ENCODE measurements around the gene CLDN34. TPM values are rescaled to one million over a fixed set of nuclear protein-coding genes. Genes with fewer than 3 reads are reported as not detected.

Gene CLDN34
- total and polyA plus RNA-seq, 2 experiments from 2014 or later: not detected

DNA sequence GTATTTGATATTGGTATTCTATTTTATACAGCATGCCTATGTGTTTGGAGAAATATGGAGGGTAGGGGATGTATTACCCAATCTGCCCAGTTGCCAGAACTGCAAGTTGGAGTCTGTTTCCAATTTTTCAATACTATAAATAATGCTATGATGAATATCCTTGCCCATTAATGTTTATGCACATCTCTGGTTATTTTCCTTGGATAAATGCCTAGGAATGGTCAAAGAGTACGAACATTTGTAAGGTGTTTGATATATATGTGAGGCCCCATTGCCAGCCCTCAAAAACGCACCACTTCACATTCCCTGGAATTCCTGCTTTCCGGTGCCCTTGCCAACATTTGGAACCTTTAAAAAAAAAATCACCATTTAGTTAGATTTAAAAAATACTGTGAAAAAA, 34.3 kb downstream of the CLDN34 start:
- Histone ChIP-seq H3K36me3 (ENCODE audit: insufficient read depth) (no peaks in the 10 kb centered on the region), H3K4me1 (ENCODE audit: insufficient read depth) (peaks cover 4% of the 10 kb centered on the region; the same call in 1 of the 2 replicates), H2AFZ (no peak overlapping the region), H4K20me1 (replicated peaks; ENCODE audit: insufficient read depth) (no peaks in the 10 kb centered on the region), H3F3A (replicated peaks; ENCODE audit: low read depth) (no peaks in the 10 kb centered on the region), H3K27ac (ENCODE audit: low read depth) (no peak overlapping the region), H3K9me2 (ENCODE audit: insufficient read depth) (no peaks in the 10 kb centered on the region), H3K4me2 (no peak overlapping the region), H3K4me3 (no peak overlapping the region), H3K79me2 (replicated peaks; ENCODE audit: insufficient read depth) (no peaks in the 10 kb centered on the region), H3K27me3 (ENCODE audit: insufficient read depth) (no peaks in the 10 kb centered on the region)
- DNase-seq (ENCODE audit: low spot score) (no peak), ATAC-seq (no peak)
- H3K4me3 Mint-ChIP-seq: no peak overlapping the region
- H3K36me3 Mint-ChIP-seq (ENCODE audit: low read depth): no peaks in the 10 kb centered on the region
- no peaks in the 10 kb centered on the region for H3K27me3 Mint-ChIP-seq (ENCODE audit: insufficient read depth, low read depth, poor library complexity)
- no peak overlapping the region for H3K27ac Mint-ChIP-seq
- no peak for TF ChIP-seq EZH2 (IDR thresholded peaks at IDR 0.05; ENCODE audit: low read depth, unreplicated experiment)
- TF ChIP-seq CTCF (conservative IDR thresholded peaks at IDR 0.05; ENCODE audit: low read depth in 2 of 2): no peak
- peaks cover 6% of the 10 kb centered on the region for H3K4me1 Mint-ChIP-seq
- no peaks in the 10 kb centered on the region; the same call in 2 of the 3 replicates for H3K9me3 Mint-ChIP-seq

GRCh38 chrX:10004832-10005475, 37.8 kb downstream of the CLDN34 start:
- no peaks in the 10 kb centered on the region for H3K36me3 Mint-ChIP-seq (ENCODE audit: low read depth)
- Histone ChIP-seq H3K4me2 (no peak overlapping the region), H3K27ac (ENCODE audit: low read depth) (no peak overlapping the region), H3K4me1 (ENCODE audit: insufficient read depth) (peaks cover 8% of the 10 kb centered on the region; the same call in 1 of the 2 replicates), H3K27me3 (ENCODE audit: insufficient read depth) (no peaks in the 10 kb centered on the region), H3F3A (replicated peaks; ENCODE audit: low read depth) (0 out of 2 replicates have a peak, but pooled peaks cover under 1% of the 10 kb centered on the region), H2AFZ (no peak overlapping the region), H3K9me2 (ENCODE audit: insufficient read depth) (no peaks in the 10 kb centered on the region), H3K79me2 (replicated peaks; ENCODE audit: insufficient read depth) (no peaks in the 10 kb centered on the region), H3K4me3 (no peak overlapping the region), H3K36me3 (ENCODE audit: insufficient read depth) (no peaks in the 10 kb centered on the region), H4K20me1 (replicated peaks; ENCODE audit: insufficient read depth) (no peaks in the 10 kb centered on the region)
- H3K4me1 Mint-ChIP-seq: peaks cover 10% of the 10 kb centered on the region
- ATAC-seq (no peak), DNase-seq (ENCODE audit: low spot score) (no peak)
- H3K4me3 Mint-ChIP-seq: no peak overlapping the region
- no peaks in the 10 kb centered on the region for H3K27me3 Mint-ChIP-seq (ENCODE audit: insufficient read depth, low read depth, poor library complexity)
- H3K27ac Mint-ChIP-seq: no peak overlapping the region; the same call in 1 of the 2 replicates
- peaks cover 4% of the 10 kb centered on the region; the same call in 2 of the 3 replicates for H3K9me3 Mint-ChIP-seq
- TF ChIP-seq, protein P1, sequence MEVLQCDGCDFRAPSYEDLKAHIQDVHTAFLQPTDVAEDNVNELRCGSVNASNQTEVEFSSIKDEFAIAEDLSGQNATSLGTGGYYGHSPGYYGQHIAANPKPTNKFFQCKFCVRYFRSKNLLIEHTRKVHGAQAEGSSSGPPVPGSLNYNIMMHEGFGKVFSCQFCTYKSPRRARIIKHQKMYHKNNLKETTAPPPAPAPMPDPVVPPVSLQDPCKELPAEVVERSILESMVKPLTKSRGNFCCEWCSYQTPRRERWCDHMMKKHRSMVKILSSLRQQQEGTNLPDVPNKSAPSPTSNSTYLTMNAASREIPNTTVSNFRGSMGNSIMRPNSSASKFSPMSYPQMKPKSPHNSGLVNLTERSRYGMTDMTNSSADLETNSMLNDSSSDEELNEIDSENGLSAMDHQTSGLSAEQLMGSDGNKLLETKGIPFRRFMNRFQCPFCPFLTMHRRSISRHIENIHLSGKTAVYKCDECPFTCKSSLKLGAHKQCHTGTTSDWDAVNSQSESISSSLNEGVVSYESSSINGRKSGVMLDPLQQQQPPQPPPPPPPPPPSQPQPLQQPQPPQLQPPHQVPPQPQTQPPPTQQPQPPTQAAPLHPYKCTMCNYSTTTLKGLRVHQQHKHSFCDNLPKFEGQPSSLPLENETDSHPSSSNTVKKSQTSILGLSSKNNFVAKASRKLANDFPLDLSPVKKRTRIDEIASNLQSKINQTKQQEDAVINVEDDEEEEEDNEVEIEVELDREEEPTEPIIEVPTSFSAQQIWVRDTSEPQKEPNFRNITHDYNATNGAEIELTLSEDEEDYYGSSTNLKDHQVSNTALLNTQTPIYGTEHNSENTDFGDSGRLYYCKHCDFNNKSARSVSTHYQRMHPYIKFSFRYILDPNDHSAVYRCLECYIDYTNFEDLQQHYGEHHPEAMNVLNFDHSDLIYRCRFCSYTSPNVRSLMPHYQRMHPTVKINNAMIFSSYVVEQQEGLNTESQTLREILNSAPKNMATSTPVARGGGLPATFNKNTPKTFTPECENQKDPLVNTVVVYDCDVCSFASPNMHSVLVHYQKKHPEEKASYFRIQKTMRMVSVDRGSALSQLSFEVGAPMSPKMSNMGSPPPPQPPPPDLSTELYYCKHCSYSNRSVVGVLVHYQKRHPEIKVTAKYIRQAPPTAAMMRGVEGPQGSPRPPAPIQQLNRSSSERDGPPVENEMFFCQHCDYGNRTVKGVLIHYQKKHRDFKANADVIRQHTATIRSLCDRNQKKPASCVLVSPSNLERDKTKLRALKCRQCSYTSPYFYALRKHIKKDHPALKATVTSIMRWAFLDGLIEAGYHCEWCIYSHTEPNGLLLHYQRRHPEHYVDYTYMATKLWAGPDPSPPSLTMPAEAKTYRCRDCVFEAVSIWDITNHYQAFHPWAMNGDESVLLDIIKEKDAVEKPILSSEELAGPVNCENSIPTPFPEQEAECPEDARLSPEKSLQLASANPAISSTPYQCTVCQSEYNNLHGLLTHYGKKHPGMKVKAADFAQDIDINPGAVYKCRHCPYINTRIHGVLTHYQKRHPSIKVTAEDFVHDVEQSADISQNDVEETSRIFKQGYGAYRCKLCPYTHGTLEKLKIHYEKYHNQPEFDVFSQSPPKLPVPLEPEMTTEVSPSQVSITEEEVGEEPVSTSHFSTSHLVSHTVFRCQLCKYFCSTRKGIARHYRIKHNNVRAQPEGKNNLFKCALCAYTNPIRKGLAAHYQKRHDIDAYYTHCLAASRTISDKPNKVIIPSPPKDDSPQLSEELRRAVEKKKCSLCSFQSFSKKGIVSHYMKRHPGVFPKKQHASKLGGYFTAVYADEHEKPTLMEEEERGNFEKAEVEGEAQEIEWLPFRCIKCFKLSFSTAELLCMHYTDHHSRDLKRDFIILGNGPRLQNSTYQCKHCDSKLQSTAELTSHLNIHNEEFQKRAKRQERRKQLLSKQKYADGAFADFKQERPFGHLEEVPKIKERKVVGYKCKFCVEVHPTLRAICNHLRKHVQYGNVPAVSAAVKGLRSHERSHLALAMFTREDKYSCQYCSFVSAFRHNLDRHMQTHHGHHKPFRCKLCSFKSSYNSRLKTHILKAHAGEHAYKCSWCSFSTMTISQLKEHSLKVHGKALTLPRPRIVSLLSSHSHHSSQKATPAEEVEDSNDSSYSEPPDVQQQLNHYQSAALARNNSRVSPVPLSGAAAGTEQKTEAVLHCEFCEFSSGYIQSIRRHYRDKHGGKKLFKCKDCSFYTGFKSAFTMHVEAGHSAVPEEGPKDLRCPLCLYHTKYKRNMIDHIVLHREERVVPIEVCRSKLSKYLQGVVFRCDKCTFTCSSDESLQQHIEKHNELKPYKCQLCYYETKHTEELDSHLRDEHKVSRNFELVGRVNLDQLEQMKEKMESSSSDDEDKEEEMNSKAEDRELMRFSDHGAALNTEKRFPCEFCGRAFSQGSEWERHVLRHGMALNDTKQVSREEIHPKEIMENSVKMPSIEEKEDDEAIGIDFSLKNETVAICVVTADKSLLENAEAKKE (CRISPR knock-in tag; IDR thresholded peaks at IDR 0.05): no peak
- TF ChIP-seq, protein P2, sequence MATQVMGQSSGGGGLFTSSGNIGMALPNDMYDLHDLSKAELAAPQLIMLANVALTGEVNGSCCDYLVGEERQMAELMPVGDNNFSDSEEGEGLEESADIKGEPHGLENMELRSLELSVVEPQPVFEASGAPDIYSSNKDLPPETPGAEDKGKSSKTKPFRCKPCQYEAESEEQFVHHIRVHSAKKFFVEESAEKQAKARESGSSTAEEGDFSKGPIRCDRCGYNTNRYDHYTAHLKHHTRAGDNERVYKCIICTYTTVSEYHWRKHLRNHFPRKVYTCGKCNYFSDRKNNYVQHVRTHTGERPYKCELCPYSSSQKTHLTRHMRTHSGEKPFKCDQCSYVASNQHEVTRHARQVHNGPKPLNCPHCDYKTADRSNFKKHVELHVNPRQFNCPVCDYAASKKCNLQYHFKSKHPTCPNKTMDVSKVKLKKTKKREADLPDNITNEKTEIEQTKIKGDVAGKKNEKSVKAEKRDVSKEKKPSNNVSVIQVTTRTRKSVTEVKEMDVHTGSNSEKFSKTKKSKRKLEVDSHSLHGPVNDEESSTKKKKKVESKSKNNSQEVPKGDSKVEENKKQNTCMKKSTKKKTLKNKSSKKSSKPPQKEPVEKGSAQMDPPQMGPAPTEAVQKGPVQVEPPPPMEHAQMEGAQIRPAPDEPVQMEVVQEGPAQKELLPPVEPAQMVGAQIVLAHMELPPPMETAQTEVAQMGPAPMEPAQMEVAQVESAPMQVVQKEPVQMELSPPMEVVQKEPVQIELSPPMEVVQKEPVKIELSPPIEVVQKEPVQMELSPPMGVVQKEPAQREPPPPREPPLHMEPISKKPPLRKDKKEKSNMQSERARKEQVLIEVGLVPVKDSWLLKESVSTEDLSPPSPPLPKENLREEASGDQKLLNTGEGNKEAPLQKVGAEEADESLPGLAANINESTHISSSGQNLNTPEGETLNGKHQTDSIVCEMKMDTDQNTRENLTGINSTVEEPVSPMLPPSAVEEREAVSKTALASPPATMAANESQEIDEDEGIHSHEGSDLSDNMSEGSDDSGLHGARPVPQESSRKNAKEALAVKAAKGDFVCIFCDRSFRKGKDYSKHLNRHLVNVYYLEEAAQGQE (IDR thresholded peaks at IDR 0.05; ENCODE audit: unreplicated experiment): no peak
- TF ChIP-seq CTCF (conservative IDR thresholded peaks at IDR 0.05; ENCODE audit: low read depth in 2 of 2) (no peak), ZNF331 (CRISPR knock-in tag; IDR thresholded peaks at IDR 0.05; ENCODE audit: low read depth) (no peak), EZH2 (IDR thresholded peaks at IDR 0.05; ENCODE audit: low read depth, unreplicated experiment) (no peak)
